Measurements from ENCODE around the gene KRT26. TPM values are rescaled to one million over a fixed set of nuclear protein-coding genes. Genes with fewer than 3 reads are reported as not detected.

KRT26 gene
- total and polyA plus RNA-seq, 4 experiments from 2014 or later, result not detected

GRCh38 chr17:40795019-40795667 lies 23.1 kb upstream of the KRT26 start:
- H3K36me3 Mint-ChIP-seq, result no peaks in the 10 kb centered on the region
- POLR2A ChIA-PET (ENCODE audit: partially characterized antibody), result no interaction called here

GRCh38 chr17:40794466-40794865 lies 22.5 kb upstream of the KRT26 start:
- DNase-seq, result no peak
- no peaks in the 10 kb centered on the region for H3K36me3 ChIP-seq (ENCODE audit: insufficient read depth, low read length)
- H3K4me3 ChIP-seq (ENCODE audit: low read length in 2 of 2), result no peak overlapping the region
- CTCF ChIA-PET (ENCODE audit: partially characterized antibody), result interaction anchor here (1.6 kb wide), 1 partner anchor 854 kb away, joined by 5 read pairs; no protein-coding TSS in a partner anchor
- no peak overlapping the region for H3K4me3 Mint-ChIP-seq
- POLR2A ChIA-PET (ENCODE audit: partially characterized antibody), result no interaction called here
- H3K9me3 ChIP-seq (ENCODE audit: control insufficient read depth in 1 of 2, low read length in 2 of 2), result no peaks in the 10 kb centered on the region
- H3K9me3 Mint-ChIP-seq, result no peaks in the 10 kb centered on the region
- no peaks in the 10 kb centered on the region for H3K36me3 Mint-ChIP-seq
- no peaks in the 10 kb centered on the region for H3K4me1 Mint-ChIP-seq
- peaks cover 26 to 34% of the 10 kb centered on the region in 2 donors for H3K27me3 Mint-ChIP-seq
- no peak overlapping the region for H3K27ac Mint-ChIP-seq
- peaks cover 4% of the 10 kb centered on the region for H3K27me3 ChIP-seq (ENCODE audit: insufficient read depth, low read length)
- H3K4me1 ChIP-seq (ENCODE audit: insufficient read depth, low read length), result no peaks in the 10 kb centered on the region
- no peak overlapping the region for H3K27ac ChIP-seq (ENCODE audit: low read depth, low read length)
- intact Hi-C loops (cut with micrococcal nuclease), result no loop called here

More at GRCh38 chr17:40795019-40795667, 23.1 kb upstream of the KRT26 start:
- Mint-ChIP-seq H3K27ac (no peak overlapping the region), H3K27me3 (peaks cover 25 to 34% of the 10 kb centered on the region in 2 donors), H3K4me3 (no peak overlapping the region), H3K4me1 (no peaks in the 10 kb centered on the region), H3K9me3 (no peaks in the 10 kb centered on the region)
- Histone ChIP-seq H3K27me3 (ENCODE audit: insufficient read depth, low read length) (peaks cover 8% of the 10 kb centered on the region), H3K36me3 (ENCODE audit: insufficient read depth, low read length) (no peaks in the 10 kb centered on the region), H3K4me1 (ENCODE audit: insufficient read depth, low read length) (no peaks in the 10 kb centered on the region), H3K27ac (ENCODE audit: low read depth, low read length) (no peak overlapping the region), H3K4me3 (ENCODE audit: low read length in 2 of 2) (no peak overlapping the region), H3K9me3 (ENCODE audit: control insufficient read depth in 1 of 2, low read length in 2 of 2) (no peaks in the 10 kb centered on the region)
- DNase-seq, result no peak
- CTCF ChIA-PET (ENCODE audit: partially characterized antibody), result interaction anchor here (1.1 to 1.6 kb wide), 2 partner anchors 11 to 854 kb away, joined by 3 to 5 read pairs; no protein-coding TSS in a partner anchor
- intact Hi-C loops (cut with micrococcal nuclease), result no loop called here

GRCh38 chr17:40793832-40794231 lies 21.8 kb upstream of the KRT26 start:
- Mint-ChIP-seq H3K4me1 (no peaks in the 10 kb centered on the region), H3K4me3 (no peak overlapping the region), H3K9me3 (no peaks in the 10 kb centered on the region), H3K27me3 (peaks cover 26 to 31% of the 10 kb centered on the region in 2 donors), H3K27ac (no peak overlapping the region), H3K36me3 (no peaks in the 10 kb centered on the region)
- no peak for DNase-seq
- H3K36me3 ChIP-seq (ENCODE audit: insufficient read depth, low read length), result no peaks in the 10 kb centered on the region
- ChIA-PET POLR2A (ENCODE audit: partially characterized antibody) (no interaction called here), CTCF (ENCODE audit: partially characterized antibody) (interaction anchor here (0.7 to 1.6 kb wide), 2 partner anchors 855 to 869 kb away, joined by 3 to 5 read pairs; no protein-coding TSS in a partner anchor)
- H3K27me3 ChIP-seq (ENCODE audit: insufficient read depth, low read length), result no peaks in the 10 kb centered on the region
- no peak overlapping the region for H3K4me3 ChIP-seq (ENCODE audit: low read length in 2 of 2)
- H3K9me3 ChIP-seq (ENCODE audit: control insufficient read depth in 1 of 2, low read length in 2 of 2), result no peaks in the 10 kb centered on the region
- intact Hi-C loops (cut with micrococcal nuclease), result no loop called here
- H3K4me1 ChIP-seq (ENCODE audit: insufficient read depth, low read length), result no peaks in the 10 kb centered on the region
- H3K27ac ChIP-seq (ENCODE audit: low read depth, low read length), result no peak overlapping the region

- Histone ChIP-seq H3K4me3 (ENCODE audit: low read length in 2 of 2) (no peak overlapping the region), H3K27ac (ENCODE audit: low read depth, low read length) (no peak overlapping the region), H3K9me3 (ENCODE audit: control insufficient read depth in 1 of 2, low read length in 2 of 2) (no peaks in the 10 kb centered on the region), H3K27me3 (ENCODE audit: insufficient read depth, low read length) (no peaks in the 10 kb centered on the region), H3K36me3 (ENCODE audit: insufficient read depth, low read length) (no peaks in the 10 kb centered on the region), H3K4me1 (ENCODE audit: insufficient read depth, low read length) (no peaks in the 10 kb centered on the region)
- intact Hi-C loops (cut with micrococcal nuclease), result loop anchor here (1.0 kb wide), 1 partner anchor 172 kb away; no protein-coding TSS in a partner anchor
- Mint-ChIP-seq H3K4me1 (no peaks in the 10 kb centered on the region), H3K36me3 (no peaks in the 10 kb centered on the region), H3K27ac (no peak overlapping the region), H3K4me3 (no peak overlapping the region), H3K27me3 (peaks cover 25 to 26% of the 10 kb centered on the region in 2 donors), H3K9me3 (no peaks in the 10 kb centered on the region)
- DNase-seq, result no peak
- ChIA-PET POLR2A (ENCODE audit: partially characterized antibody) (no interaction called here), CTCF (ENCODE audit: partially characterized antibody) (interaction anchor here (0.8 to 2.2 kb wide), 4 partner anchors 11 to 172 kb away, joined by 3 to 8 read pairs (median 4); no protein-coding TSS in a partner anchor)
Measured at GRCh38 chr17:40791787-40792436, 19.9 kb upstream of the KRT26 start.

- no peak overlapping the region for H3K27ac ChIP-seq (ENCODE audit: low read depth, low read length)
- no peaks in the 10 kb centered on the region for H3K27me3 ChIP-seq (ENCODE audit: insufficient read depth, low read length)
- H3K4me1 ChIP-seq (ENCODE audit: insufficient read depth, low read length), result no peaks in the 10 kb centered on the region
- POLR2A ChIA-PET (ENCODE audit: partially characterized antibody), result no interaction called here
- H3K9me3 ChIP-seq (ENCODE audit: control insufficient read depth in 1 of 2, low read length in 2 of 2), result no peaks in the 10 kb centered on the region
- intact Hi-C loops (cut with micrococcal nuclease), result no loop called here
- H3K4me3 ChIP-seq (ENCODE audit: low read length in 2 of 2), result no peak overlapping the region
- H3K36me3 ChIP-seq (ENCODE audit: insufficient read depth, low read length), result no peaks in the 10 kb centered on the region
- CTCF ChIA-PET (ENCODE audit: partially characterized antibody), result interaction anchor here (1.0 to 2.2 kb wide), 2 partner anchors 170 to 172 kb away, joined by 4 to 8 read pairs; no protein-coding TSS in a partner anchor
- H3K36me3 Mint-ChIP-seq, result no peaks in the 10 kb centered on the region
- peaks cover 19 to 23% of the 10 kb centered on the region in 2 donors for H3K27me3 Mint-ChIP-seq
- no peak for DNase-seq
- no peak overlapping the region for H3K4me3 Mint-ChIP-seq
- no peaks in the 10 kb centered on the region for H3K4me1 Mint-ChIP-seq
- H3K9me3 Mint-ChIP-seq, result no peaks in the 10 kb centered on the region
- H3K27ac Mint-ChIP-seq, result no peak overlapping the region
Measured at GRCh38 chr17:40791111-40791510, 19.1 kb upstream of the KRT26 start.

- Histone ChIP-seq H3K4me3 (ENCODE audit: low read length in 2 of 2) (no peak within 1 kb of the TSS), H3K27me3 (ENCODE audit: insufficient read depth, low read length) (peaks cover 14% of the 10 kb centered on the region), H3K4me1 (ENCODE audit: insufficient read depth, low read length) (no peaks in the 10 kb centered on the region), H3K36me3 (ENCODE audit: insufficient read depth, low read length) (no peaks in the 10 kb centered on the region), H3K27ac (ENCODE audit: low read depth, low read length) (no peak within 1 kb of the TSS), H3K9me3 (ENCODE audit: control insufficient read depth in 1 of 2, low read length in 2 of 2) (no peaks in the 10 kb centered on the region)
- Mint-ChIP-seq H3K4me1 (peaks cover 0 to 7% (median under 1%) of the 10 kb centered on the region in 4 donors), H3K27ac (no peak within 1 kb of the TSS), H3K27me3 (peaks cover 29 to 46% of the 10 kb centered on the region in 2 donors), H3K36me3 (no peaks in the 10 kb centered on the region), H3K4me3 (no peak within 1 kb of the TSS), H3K9me3 (no peaks in the 10 kb centered on the region)
- ChIA-PET CTCF (ENCODE audit: partially characterized antibody) (no interaction called here), POLR2A (ENCODE audit: partially characterized antibody) (no interaction called here)
- intact Hi-C loops (cut with micrococcal nuclease), result no loop called here
- DNase-seq, result no peak
Measured at GRCh38 chr17:40782450-40782849, 10.4 kb upstream of the KRT26 start, which contains the start of gene KRT27. KRT27 (minus strand) TSS chr17:40782550; CDS start chr17:40782493, 57 bp downstream.

- Histone ChIP-seq H3K27me3 (ENCODE audit: insufficient read depth, low read length) (peaks cover 30% of the 10 kb centered on the region), H3K27ac (ENCODE audit: low read depth, low read length) (no peak overlapping the region), H3K9me3 (ENCODE audit: control insufficient read depth in 1 of 2, low read length in 2 of 2) (no peaks in the 10 kb centered on the region), H3K36me3 (ENCODE audit: insufficient read depth, low read length) (no peaks in the 10 kb centered on the region), H3K4me3 (ENCODE audit: low read length in 2 of 2) (peak overlapping the region in 1 of 2 donors; percentile 11), H3K4me1 (ENCODE audit: insufficient read depth, low read length) (no peaks in the 10 kb centered on the region)
- Mint-ChIP-seq H3K27ac (no peak overlapping the region), H3K4me1 (peaks cover 0 to 7% (median under 1%) of the 10 kb centered on the region in 4 donors), H3K4me3 (peak overlapping the region in 7 of 8 donors; percentile 27 to 66 (median 44)), H3K9me3 (no peaks in the 10 kb centered on the region), H3K36me3 (no peaks in the 10 kb centered on the region), H3K27me3 (peaks cover 48 to 64% of the 10 kb centered on the region in 2 donors)
- peak in 1 of 5 donors; percentile 7 for DNase-seq
- CTCF ChIA-PET (ENCODE audit: partially characterized antibody), result no interaction called here
- POLR2A ChIA-PET (ENCODE audit: partially characterized antibody), result interaction anchor here (1.5 kb wide), 1 partner anchor 38 kb away, joined by 3 read pairs; no protein-coding TSS in a partner anchor
- intact Hi-C loops (cut with micrococcal nuclease), result no loop called here
Measured at GRCh38 chr17:40779181-40779909, 7.3 kb upstream of the KRT26 start.
